Measurements from ENCODE around the gene MROH7. TPM values are rescaled to one million over a fixed set of nuclear protein-coding genes. Genes with fewer than 3 reads are reported as not detected.

MROH7 gene
- total RNA-seq, 2 experiments from 2014 or later, result 0.07 to 0.10 TPM

Other genes starting within 250 kb of the MROH7 start
- 10 to 100 TPM; 55.0 to 58.3 TPM for gene SSBP3, start 235.4 kb upstream of the MROH7 start, total RNA-seq
- gene ACOT11, start 93.6 kb upstream of the MROH7 start, total RNA-seq, result 1 to 10 TPM; 1.1 to 1.2 TPM
- not detected for gene FAM151A, start 18.3 kb upstream of the MROH7 start, total RNA-seq
- gene TTC4, start 74.1 kb downstream of the MROH7 start, total RNA-seq, result 10 to 100 TPM; 26.3 to 30.2 TPM
- 1 to 10 TPM; 3.0 to 3.1 TPM for gene PARS2, start 122.7 kb downstream of the MROH7 start, total RNA-seq
- 1 to 10 TPM; 6.9 to 8.6 TPM for gene TTC22, start 159.5 kb downstream of the MROH7 start, total RNA-seq
- 10 to 100 TPM; 56.3 to 64.8 TPM for gene DHCR24, start 245.4 kb downstream of the MROH7 start, total RNA-seq